ENCODE data around the gene MAGI3.
"Not testable (repeated sequence)": the region's sequence is repeated elsewhere in the genome, so short reads cannot be mapped to it uniquely, and the experiment has no call there.

The MAGI3 gene

DNA sequence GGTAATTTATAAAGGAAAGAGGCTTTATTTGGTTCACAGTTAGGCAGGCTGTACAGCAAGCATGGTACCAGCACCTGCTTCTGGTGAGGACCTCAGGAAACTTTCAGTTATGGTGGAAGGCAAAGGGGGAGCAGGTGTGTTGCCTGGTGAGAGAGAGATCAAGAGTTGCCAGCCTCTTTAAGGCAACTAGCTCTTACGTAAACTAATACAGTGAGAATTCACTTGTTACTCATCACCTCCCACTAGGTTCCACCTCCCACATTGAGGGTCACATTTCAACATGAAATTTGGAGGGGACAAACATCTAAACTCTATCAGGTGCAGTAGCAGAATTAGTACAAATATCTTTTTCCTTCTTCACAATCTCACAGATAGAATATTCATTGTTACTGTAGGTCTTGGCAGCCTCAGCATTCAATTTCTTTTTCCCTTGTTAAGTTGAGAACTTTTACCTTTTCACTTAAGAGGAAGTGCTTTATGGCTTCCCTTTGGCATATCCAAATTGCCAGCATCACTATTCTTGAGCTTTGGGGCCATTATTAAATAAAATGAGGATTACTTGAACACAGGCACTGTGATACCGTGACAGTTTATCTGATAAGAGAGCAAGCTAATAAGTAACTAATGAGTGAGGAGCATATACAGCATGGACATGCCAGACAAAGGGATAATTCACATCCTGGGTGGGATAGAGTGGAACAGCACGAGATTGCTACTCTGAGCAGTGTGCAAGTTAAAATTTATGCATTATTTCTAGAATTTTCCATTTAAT, 48.4 kb downstream of the MAGI3 start:
- no peak for DNase-seq (ENCODE audit: low read depth in 2 of 2, low spot score in 1 of 2)

GRCh38 chr1:113439277-113439670, 49.0 kb downstream of the MAGI3 start:
- no peak for DNase-seq (ENCODE audit: low read depth in 2 of 2, low spot score in 1 of 2)

GRCh38 chr1:113442131-113442530, 51.8 kb downstream of the MAGI3 start:
- no peak for DNase-seq (ENCODE audit: low read depth in 2 of 2, low spot score in 1 of 2)

DNA sequence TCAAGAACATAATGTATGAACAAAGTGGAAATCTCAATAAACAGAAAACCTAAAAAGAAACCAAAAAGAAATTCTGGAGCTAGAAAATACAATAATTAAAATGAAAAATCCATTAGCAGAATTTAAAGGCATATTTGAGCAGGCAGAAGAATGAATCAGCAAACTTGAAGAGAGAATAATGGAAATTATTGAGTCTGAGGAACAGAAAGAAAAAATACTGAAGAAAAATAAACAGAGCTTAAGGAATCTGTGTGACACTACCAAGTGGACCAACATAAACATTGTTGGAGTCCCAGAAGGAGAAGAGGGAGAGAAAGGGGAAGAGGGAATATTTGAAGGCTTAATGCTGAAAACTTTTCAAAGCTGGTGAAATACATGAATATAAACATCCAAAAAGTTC, 54.5 kb downstream of the MAGI3 start:
- no peak for DNase-seq (ENCODE audit: low read depth in 2 of 2, low spot score in 1 of 2)

- no peak for DNase-seq (ENCODE audit: low read depth in 2 of 2, low spot score in 1 of 2)
Observed at GRCh38 chr1:113451710-113452109, 61.4 kb downstream of the MAGI3 start.

DNA sequence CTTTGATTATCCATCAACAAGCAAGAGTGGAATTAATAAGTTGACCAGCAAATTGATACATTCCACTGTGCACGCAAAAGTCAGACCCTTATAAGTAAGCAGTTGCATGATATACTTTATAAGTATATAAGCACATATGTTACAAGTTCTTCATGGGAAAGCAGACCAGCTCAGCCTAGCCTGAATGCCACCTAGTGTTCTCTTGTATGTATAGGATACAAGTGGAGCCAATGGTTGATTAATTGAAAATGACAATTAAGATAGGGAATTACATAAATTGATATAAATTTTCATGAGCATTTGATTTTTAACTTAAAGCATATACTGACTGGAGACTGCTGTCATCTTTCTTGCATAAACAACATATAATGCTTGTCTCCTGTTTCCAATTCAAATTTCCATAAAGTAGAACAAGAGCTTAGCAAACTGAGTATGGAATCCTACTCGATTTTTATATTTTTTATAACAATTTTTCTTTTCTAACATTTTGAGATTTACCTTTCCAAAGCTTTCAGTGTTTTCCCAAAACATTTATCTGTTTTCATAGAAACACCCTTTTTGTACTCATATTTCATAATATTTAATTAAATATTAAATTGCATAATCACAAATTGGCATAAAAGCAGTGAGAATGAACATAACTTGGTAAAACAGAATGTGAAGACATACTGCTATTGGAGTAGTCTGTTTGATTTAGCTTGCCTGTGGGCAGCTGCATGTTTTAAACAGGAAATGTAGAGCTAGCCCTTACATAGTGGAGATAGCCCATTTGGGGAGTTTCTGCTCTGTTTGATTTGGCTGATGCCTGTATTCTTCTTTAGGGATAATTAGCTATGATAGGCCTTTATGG, 62.8 kb downstream of the MAGI3 start:
- DNase-seq (ENCODE audit: low read depth in 2 of 2, low spot score in 1 of 2): no peak

DNA sequence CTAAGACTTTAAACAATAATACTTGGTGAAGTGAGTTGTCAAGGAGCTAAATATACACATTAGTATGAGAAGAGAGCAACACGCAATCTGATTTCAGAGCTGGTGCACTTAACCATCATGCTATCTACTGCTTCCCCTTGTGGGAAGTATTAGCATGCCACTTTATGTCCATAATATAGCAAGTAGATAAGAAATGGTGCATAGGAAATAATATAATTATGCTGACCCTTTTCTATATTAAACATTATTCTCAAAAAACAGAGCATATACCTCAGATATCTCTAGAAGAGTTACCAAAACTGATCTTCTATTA, 63.4 kb downstream of the MAGI3 start:
- DNase-seq (ENCODE audit: low read depth in 2 of 2, low spot score in 1 of 2): no peak

DNA sequence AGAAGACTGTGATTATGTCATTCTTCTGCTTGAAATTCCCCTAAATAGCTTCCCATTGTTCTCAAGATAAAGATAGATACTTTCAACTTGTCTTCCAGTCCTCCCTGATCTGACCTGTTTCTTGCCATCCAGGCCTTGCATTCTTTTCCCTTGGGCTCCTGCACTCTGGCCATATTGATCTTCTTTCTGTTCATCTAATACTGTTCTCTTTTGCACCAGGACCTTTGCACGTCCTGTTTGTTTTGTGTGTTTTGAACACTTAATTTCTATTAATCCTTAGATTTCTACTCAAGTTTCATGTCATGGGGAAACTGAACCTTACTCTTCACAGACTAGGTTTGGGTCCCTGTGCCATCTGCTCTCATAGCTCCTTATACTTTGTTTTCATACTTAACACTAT, 65.1 kb downstream of the MAGI3 start:
- no peak for DNase-seq (ENCODE audit: low read depth in 2 of 2, low spot score in 1 of 2)

DNA sequence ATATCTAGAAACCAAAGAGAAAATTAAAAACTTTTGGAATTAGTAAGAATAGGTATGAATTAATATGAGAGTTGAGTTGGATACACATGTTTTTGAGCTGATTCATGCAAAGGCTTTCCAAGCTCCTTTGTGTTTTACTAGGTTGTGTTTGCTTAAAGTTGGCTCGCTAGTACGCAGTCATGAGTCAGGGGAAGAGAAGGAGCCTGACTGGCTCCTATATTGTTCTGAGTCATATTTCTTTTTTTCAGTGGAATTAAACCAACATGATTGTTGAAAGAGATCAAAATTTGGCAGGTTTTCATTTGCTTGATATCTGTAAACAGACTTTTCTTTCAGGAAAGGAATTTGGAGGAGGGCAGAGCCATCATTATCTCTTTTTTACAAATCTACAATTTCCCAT, 66.7 kb downstream of the MAGI3 start:
- DNase-seq (ENCODE audit: low read depth in 2 of 2, low spot score in 1 of 2): no peak

GRCh38 chr1:113459279-113459678, 69.0 kb downstream of the MAGI3 start:
- DNase-seq (ENCODE audit: low read depth in 2 of 2, low spot score in 1 of 2): no peak

DNA sequence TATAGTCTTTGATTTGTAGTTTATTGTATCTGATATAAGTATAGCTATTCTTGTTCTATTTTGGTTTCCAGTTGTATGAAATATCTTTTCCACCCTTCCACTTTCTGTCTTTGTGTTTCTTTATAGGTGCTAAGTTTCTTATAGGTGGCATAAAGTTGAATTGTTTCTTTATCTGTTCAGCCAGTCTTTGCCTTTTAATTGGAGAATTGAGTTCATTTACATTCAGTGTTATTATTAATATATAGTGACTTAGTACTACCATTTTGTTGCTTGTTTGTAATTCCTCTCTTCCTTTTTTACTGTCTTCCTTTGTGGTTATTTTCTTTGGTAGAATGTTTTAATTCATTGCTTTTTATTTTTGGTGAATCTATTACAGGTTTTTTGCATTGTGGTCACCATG, 77.7 kb downstream of the MAGI3 start:
- no peak for DNase-seq (ENCODE audit: low read depth in 2 of 2, low spot score in 1 of 2)

DNA sequence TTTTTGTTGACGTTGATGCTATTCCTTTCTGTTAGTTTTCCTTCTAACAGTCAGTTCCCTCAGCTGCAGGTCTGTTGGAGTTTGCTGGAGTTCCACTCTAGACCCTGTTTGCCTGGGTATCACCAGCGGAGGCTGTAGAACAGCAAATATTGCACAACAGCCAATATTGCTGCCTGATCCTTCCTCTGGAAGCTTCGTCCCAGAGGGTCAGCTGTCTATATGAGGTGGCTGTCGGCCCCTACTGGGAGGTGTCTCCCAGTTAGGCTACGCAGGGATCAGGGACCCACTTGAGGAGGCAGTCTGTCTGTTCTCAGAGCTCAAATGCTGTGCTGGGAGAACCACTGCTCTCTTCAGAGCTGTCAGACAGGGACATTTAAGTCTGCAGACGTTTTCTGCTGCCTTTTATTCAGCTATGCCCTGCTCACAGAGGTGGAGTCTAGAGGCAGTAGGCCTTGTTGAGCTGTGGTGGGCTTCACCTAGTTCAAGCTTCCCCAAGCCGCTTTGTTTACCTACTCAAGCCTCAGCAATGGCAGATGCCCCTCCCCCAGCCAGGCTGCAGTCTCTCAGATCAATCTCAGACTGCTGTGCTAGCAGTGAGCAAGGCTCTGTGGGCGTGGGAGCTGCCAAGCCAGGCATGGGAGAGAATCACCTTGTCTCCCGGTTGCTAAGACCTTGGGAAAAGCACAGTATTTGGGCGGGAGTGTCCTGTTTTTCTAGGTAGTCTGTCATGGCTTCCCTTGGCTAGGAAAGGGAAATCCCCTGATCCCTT, 88.3 kb downstream of the MAGI3 start:
- not testable (repeated sequence) for DNase-seq (ENCODE audit: low read depth in 2 of 2, low spot score in 1 of 2)

- no peak for DNase-seq (ENCODE audit: low read depth in 2 of 2, low spot score in 1 of 2)
Observed at GRCh38 chr1:113479713-113480676, 89.7 kb downstream of the MAGI3 start.

GRCh38 chr1:113485131-113485530, 94.8 kb downstream of the MAGI3 start:
- DNase-seq (ENCODE audit: low read depth in 2 of 2, low spot score in 1 of 2): not testable (repeated sequence)

DNA sequence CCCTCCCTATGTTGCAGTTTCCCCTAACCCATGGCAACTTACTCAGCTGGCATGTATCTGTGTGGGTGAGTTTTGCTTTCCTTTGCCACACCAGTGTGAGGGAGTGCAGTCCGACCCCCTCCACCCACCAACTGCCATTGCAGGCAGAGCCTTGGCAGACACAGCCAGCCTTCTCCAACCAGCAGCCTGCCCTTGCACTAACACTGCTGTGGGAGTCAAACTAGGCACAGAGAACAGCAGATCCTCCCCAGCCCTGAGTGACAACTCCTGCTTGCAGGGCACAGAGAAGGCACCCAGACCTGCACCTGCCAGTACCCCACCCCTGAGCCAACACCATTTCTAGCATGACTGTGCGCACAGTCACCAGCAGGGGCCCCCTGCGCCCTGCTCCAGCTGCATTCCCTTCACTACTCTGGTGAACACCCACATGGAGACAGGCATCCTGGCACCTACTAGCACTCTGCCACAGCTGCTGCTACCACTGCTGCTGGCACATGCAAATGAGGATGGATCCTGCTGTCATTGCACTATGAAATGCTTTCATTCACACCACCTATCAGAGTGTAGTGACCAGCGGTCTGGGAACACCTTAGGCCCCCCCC, 98.4 kb downstream of the MAGI3 start:
- DNase-seq (ENCODE audit: low read depth in 2 of 2, low spot score in 1 of 2): no peak

GRCh38 chr1:113490384-113490783, 100.1 kb downstream of the MAGI3 start:
- DNase-seq (ENCODE audit: low read depth in 2 of 2, low spot score in 1 of 2): no peak

DNA sequence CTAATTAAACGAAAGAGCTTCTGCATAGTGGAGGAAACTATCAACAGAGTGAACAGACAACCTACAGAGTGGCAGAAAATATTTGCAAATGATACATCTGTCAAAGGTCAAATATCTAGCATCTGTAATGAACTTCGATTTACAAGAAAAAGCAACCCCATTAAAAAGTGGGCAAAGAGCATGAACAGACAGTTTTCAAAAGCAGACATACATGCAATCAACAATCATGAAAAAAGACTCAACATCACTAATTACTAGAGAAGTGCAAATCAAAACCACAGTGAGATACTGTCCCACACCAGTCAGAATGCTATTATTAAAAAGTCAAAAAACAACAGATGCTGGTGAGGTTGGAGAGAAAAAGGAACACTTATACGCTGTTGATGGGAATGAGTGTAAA, 103.2 kb downstream of the MAGI3 start:
- DNase-seq (ENCODE audit: low read depth in 2 of 2, low spot score in 1 of 2): no peak

DNA sequence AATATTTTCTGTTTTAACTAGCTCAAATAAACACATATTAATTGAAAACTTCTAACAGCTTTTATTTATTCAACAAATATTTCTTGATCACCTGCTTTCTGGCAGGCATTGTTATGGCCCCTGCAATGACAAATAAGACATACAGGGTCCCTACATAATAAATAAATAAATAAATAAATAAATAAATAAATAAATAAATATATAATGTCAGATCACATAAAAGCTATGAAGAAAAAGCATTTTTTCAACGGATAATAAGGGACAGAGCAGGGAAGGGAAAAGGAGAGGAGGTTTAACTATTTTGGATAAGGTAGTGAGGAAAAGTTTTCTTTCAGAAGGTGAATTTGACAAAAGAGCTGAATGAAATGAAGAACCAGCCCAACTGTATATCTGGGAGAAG, 115.0 kb downstream of the MAGI3 start:
- no peak for DNase-seq (ENCODE audit: low read depth in 2 of 2, low spot score in 1 of 2)

- no peak for DNase-seq (ENCODE audit: low read depth in 2 of 2, low spot score in 1 of 2)
Observed at GRCh38 chr1:113507552-113508214, 117.4 kb downstream of the MAGI3 start.
